Uterus (tissue), 4 donors: ENCODE results near the gene DUSP7. TPM values are rescaled to one million over a fixed set of nuclear protein-coding genes. Genes with fewer than 3 reads are reported as not detected.

Source experiments
- DNase-seq, 2 donors: peaks; one replicate each; pipeline ENCODE4 v3.0.0-alpha.2; 2019 to 2020
- H3K27ac ChIP-seq, 2 donors: fragments of 200-600 bp; sonication (generic); 1 replicate in 1 of 2; 2 replicates in 1 of 2; pipeline ENCODE4 v1.5.1; 2016 to 2018
- H3K27me3 ChIP-seq, 2 donors: fragments of 200-600 bp; sonication (generic); one replicate each; pipeline ENCODE4 v1.5.1; 2018 to 2019; ENCODE audit warnings: control low read depth in 1 of 2
- H3K36me3 ChIP-seq, 2 donors: fragments of 200-600 bp; sonication (generic); one replicate each; pipeline ENCODE4 v1.5.1; 2019; ENCODE audit warnings: control low read depth in 1 of 2
- H3K4me1 ChIP-seq, 2 donors: fragments of 200-600 bp; sonication (generic); one replicate each; pipeline ENCODE4 v1.5.1; 2018 to 2019; ENCODE audit warnings: control low read depth in 1 of 2
- H3K4me3 ChIP-seq, 2 donors: fragments of 200-600 bp; sonication (generic); 1 replicate in 1 of 2; 2 replicates in 1 of 2; pipeline ENCODE4 v1.5.1; 2018 to 2019; ENCODE audit warnings: mild to moderate bottlenecking in 1 of 2
- H3K9me3 ChIP-seq, 2 donors: fragments of 200-600 bp; sonication (generic); one replicate each; pipeline ENCODE4 v1.5.1; 2019; ENCODE audit warnings: control low read depth in 1 of 2
- POLR2A ChIP-seq, 2 donors: fragments of 450-650 bp; IDR thresholded peaks; one replicate each; pipeline ENCODE4 v1.6.1; 2016; ENCODE audit warnings: antibody characterized with exemption in 2 of 2, mild to moderate bottlenecking in 1 of 2, moderate library complexity in 1 of 2
- intact Hi-C: fragments of 100-400 bp; cut with DNase I; formaldehyde crosslinking; loops from one replicate; pipeline ENCODE4 v1.15.1; 2023; ENCODE audit warnings: low total_unique reads
- total RNA-seq, 4 donors: library from RNA; depleted of rRNA in 3 of 4; stranded (reverse); fragments of >200 nt in 3 of 4; gene quantifications; one replicate each; pipeline versions ENCODE4 v1.1.0 to v1.2.4, GENCODE V29; 2014 to 2023
- TF ChIP-seq, protein P1 (sequence below), 4 experiments: fragments of 200-600 bp in 2 of 4; fragments of 450-650 bp in 2 of 4; sonication (generic) in 2 of 4; IDR thresholded peaks; one replicate each; pipeline ENCODE4 v1.5.1; 2016 to 2019; ENCODE audit warnings: antibody characterized with exemption in 4 of 4, mild to moderate bottlenecking in 2 of 4, moderate library complexity in 1 of 4
- donor health status: DM: yes; HTN: yes; CAD: no.

DUSP7 gene, protein sequence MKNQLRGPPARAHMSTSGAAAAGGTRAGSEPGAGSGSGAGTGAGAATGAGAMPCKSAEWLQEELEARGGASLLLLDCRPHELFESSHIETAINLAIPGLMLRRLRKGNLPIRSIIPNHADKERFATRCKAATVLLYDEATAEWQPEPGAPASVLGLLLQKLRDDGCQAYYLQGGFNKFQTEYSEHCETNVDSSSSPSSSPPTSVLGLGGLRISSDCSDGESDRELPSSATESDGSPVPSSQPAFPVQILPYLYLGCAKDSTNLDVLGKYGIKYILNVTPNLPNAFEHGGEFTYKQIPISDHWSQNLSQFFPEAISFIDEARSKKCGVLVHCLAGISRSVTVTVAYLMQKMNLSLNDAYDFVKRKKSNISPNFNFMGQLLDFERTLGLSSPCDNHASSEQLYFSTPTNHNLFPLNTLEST
- 10 to 100 TPM in 3 of 4 donors, 1 to 10 TPM in 1; 5.6 to 39.1 (median 12.3) TPM for total RNA-seq

GRCh38 chr3:52056521-52056967 is at the start of gene DUSP7:
Gene DUSP7, minus strand, starts transcription at chr3:52056571. Its CDS starts 205 bp downstream, at chr3:52056366.
- peak; percentile 52 to 76 for DNase-seq
- Histone ChIP-seq H3K4me3 (peak within 1 kb of the TSS; percentile 67 to 90), H3K4me1 (peaks cover 0 to 34% of the 10 kb centered on the region in 2 donors), H3K27me3 (no peaks in the 10 kb centered on the region), H3K9me3 (no peaks in the 10 kb centered on the region), H3K27ac (peak within 1 kb of the TSS; percentile 92 to 94), H3K36me3 (no peaks in the 10 kb centered on the region)
- intact Hi-C loops, result no loop called here
- no peak for TF ChIP-seq POLR2A (IDR thresholded peaks at IDR 0.05)
- TF ChIP-seq, protein P1, sequence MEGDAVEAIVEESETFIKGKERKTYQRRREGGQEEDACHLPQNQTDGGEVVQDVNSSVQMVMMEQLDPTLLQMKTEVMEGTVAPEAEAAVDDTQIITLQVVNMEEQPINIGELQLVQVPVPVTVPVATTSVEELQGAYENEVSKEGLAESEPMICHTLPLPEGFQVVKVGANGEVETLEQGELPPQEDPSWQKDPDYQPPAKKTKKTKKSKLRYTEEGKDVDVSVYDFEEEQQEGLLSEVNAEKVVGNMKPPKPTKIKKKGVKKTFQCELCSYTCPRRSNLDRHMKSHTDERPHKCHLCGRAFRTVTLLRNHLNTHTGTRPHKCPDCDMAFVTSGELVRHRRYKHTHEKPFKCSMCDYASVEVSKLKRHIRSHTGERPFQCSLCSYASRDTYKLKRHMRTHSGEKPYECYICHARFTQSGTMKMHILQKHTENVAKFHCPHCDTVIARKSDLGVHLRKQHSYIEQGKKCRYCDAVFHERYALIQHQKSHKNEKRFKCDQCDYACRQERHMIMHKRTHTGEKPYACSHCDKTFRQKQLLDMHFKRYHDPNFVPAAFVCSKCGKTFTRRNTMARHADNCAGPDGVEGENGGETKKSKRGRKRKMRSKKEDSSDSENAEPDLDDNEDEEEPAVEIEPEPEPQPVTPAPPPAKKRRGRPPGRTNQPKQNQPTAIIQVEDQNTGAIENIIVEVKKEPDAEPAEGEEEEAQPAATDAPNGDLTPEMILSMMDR (IDR thresholded peaks at IDR 0.05), result no peak

DNA sequence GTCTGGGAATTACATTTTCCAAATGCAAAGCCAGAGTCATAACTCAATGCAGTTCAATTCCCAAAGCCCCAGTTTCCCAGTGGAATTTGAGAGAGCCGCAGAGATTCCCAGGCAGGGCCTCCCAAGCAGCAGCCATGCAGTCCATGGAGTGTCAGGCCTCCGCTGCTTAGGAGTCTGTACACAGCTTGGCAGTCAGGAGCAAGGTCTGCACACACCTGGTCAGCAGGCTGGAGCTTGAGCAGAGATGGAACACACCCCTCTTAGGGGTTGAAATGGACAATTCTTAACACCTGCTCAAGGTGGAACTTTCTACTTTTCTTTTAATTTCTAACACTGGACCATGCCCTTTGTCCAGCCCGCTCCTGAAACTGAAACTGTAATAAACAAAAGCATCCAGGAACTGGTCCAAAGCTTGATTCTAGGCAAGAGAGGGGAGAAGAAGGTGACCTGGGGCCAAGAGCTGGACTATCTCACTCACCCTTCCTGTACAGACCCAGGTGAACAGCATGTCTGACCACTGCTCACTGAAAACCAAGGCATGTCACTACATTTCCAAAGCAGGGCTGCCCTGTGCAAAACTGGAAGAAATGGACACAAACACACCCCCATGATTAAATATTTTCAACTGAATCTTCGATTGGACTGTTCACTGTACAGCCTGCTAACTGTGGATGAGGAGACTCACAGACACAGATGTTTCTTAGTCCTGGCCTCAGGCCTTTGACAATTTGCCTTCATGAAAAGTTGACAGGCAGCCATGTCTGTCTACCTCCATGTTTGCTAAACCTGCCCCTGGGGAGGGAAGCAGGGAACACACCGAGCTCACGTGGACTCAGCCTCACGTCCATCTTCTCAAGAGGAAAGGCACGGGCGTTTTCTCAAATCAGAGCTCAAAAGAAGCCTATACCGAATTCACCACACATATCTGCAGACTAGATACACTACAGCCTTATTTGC is 48.6 kb upstream of the DUSP7 start:
- H3K4me3 ChIP-seq, result no peak overlapping the region
- H3K9me3 ChIP-seq, result no peaks in the 10 kb centered on the region
- intact Hi-C loops, result no loop called here
- no peaks in the 10 kb centered on the region for H3K27me3 ChIP-seq
- no peaks in the 10 kb centered on the region for H3K4me1 ChIP-seq
- TF ChIP-seq, protein P1 (IDR thresholded peaks at IDR 0.05), result no peak
- no peak for TF ChIP-seq POLR2A (IDR thresholded peaks at IDR 0.05)
- H3K36me3 ChIP-seq, result no peaks in the 10 kb centered on the region
- H3K27ac ChIP-seq, result no peak overlapping the region
- no peak for DNase-seq

DNA sequence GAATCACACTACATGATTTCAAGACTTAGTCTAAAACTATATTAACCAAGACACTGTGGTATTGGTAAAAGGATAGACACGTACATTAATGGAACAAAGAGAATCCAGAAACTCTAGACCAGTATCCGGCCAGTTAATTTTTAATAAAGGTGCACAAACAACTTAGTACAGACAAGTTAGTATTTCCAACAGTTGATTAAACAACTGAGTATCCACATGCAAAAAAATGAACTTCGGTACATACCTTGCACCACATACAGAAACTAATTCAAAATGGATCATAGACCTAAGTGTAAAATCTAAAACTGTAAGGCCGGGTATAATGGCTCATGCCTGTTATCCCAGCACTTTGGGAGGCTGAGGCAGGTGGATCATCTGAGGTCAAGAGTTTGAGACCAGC is 46.6 kb upstream of the DUSP7 start:
- intact Hi-C loops, result no loop called here
- H3K27ac ChIP-seq, result no peak overlapping the region
- H3K9me3 ChIP-seq, result no peaks in the 10 kb centered on the region
- DNase-seq, result no peak
- no peaks in the 10 kb centered on the region for H3K4me1 ChIP-seq
- no peak overlapping the region for H3K4me3 ChIP-seq
- TF ChIP-seq POLR2A (IDR thresholded peaks at IDR 0.05), result no peak
- no peaks in the 10 kb centered on the region for H3K27me3 ChIP-seq
- H3K36me3 ChIP-seq, result no peaks in the 10 kb centered on the region

GRCh38 chr3:52099001-52099401 is 42.6 kb upstream of the DUSP7 start:
- no peaks in the 10 kb centered on the region for H3K9me3 ChIP-seq
- H3K27me3 ChIP-seq, result no peaks in the 10 kb centered on the region
- intact Hi-C loops, result no loop called here
- no peaks in the 10 kb centered on the region for H3K4me1 ChIP-seq
- DNase-seq, result no peak
- no peak for TF ChIP-seq POLR2A (IDR thresholded peaks at IDR 0.05)
- TF ChIP-seq, protein P1 (IDR thresholded peaks at IDR 0.05), result no peak
- no peak overlapping the region for H3K27ac ChIP-seq
- H3K36me3 ChIP-seq, result no peaks in the 10 kb centered on the region
- H3K4me3 ChIP-seq, result no peak overlapping the region

- DNase-seq, result no peak
- H3K27ac ChIP-seq, result no peak overlapping the region
- H3K36me3 ChIP-seq, result no peaks in the 10 kb centered on the region
- H3K4me3 ChIP-seq, result no peak overlapping the region
- H3K9me3 ChIP-seq, result no peaks in the 10 kb centered on the region
- no peaks in the 10 kb centered on the region for H3K4me1 ChIP-seq
- H3K27me3 ChIP-seq, result no peaks in the 10 kb centered on the region
- no peak for TF ChIP-seq POLR2A (IDR thresholded peaks at IDR 0.05)
- TF ChIP-seq, protein P1 (IDR thresholded peaks at IDR 0.05), result no peak
- intact Hi-C loops, result no loop called here
These were observed 41.6 kb upstream of the DUSP7 start for GRCh38 chr3:52097851-52098507.
